PFSK-1 (cell line): ENCODE results near the gene KIF5C.

Source experiments
- FOXP2 ChIP-seq: optimal IDR thresholded peaks from 2 replicates; pipeline ENCODE3; 2011; ENCODE audit warnings: borderline replicate concordance, control low read depth, inconsistent platforms; ENCODE audit not compliant: insufficient read depth; ENCODE audit errors: extremely low read length, extremely low read depth
- POLR2AphosphoS5 ChIP-seq: IDR thresholded peaks from 2 replicates; pipeline ENCODE4 v1.6.1; 2012; ENCODE audit warnings: low read depth, mild to moderate bottlenecking, control low read depth, low read length, moderate library complexity
- REST ChIP-seq, 2 experiments: IDR thresholded peaks; 2 replicates each; pipeline versions ENCODE4 v1.6.1 to v1.8.0; 2011 to 2012; ENCODE audit warnings: low read depth in 2 of 2, low read length in 2 of 2, control low read depth in 1 of 2, inconsistent platforms in 1 of 2, mild to moderate bottlenecking in 1 of 2, moderate library complexity in 1 of 2; ENCODE audit not compliant: insufficient read depth in 1 of 2
- TAF1 ChIP-seq: IDR thresholded peaks from 2 replicates; pipeline ENCODE4 v1.6.1; 2012; ENCODE audit warnings: low read length, control low read depth, borderline replicate concordance; ENCODE audit not compliant: insufficient read depth

GRCh38 chr2:148970385-148970784 lies 95.4 kb downstream of the KIF5C start:
- no peak for TF ChIP-seq POLR2AphosphoS5
- no peak for TF ChIP-seq FOXP2
- TF ChIP-seq REST (IDR thresholded peaks at IDR 0.05; ENCODE audit: insufficient read depth in 1 of 2, low read depth in 2 of 2, low read length in 2 of 2) = no peak
- TF ChIP-seq TAF1 = no peak
